Muscle of leg (tissue), 11 donors: ENCODE measurements around the gene PSMB8. TPM values are rescaled to one million over a fixed set of nuclear protein-coding genes. Genes with fewer than 3 reads are reported as not detected.
"Not testable (repeated sequence)": the region's sequence is repeated elsewhere in the genome, so short reads cannot be mapped to it uniquely, and the experiment has no call there.

ENCODE experiments used
- DNase-seq: peaks from one replicate; pipeline ENCODE4 v3.0.0; 2013
- H3K27ac ChIP-seq: one replicate; pipeline ENCODE4 v1.5.1; 2013; ENCODE audit warnings: mild to moderate bottlenecking, low read length, control low read depth
- H3K27me3 ChIP-seq: one replicate; pipeline ENCODE4 v1.6.1; 2013; ENCODE audit warnings: low read length; ENCODE audit not compliant: control insufficient read depth, insufficient read depth
- H3K36me3 ChIP-seq: one replicate; pipeline ENCODE4 v1.6.1; 2013; ENCODE audit warnings: low read length; ENCODE audit not compliant: control insufficient read depth, insufficient read depth
- H3K4me1 ChIP-seq: one replicate; pipeline ENCODE4 v1.6.1; 2013; ENCODE audit warnings: low read length; ENCODE audit not compliant: control insufficient read depth, insufficient read depth
- H3K4me3 ChIP-seq: one replicate; pipeline ENCODE4 v1.5.1; 2013; ENCODE audit warnings: low read length, control low read depth
- H3K9me3 ChIP-seq: replicated peaks from 2 replicates; pipeline ENCODE4 v1.6.1; 2013; ENCODE audit warnings: low read depth, low read length; ENCODE audit not compliant: control insufficient read depth
- WGBS: methylation state at CpG from one replicate; pipeline ENCODE4 v1.1.5; 2013; ENCODE audit warnings: missing lambda C conversion rate; ENCODE audit not compliant: insufficient coverage; 5-methylcytosine and 5-hydroxymethylcytosine counted together
- polyA plus RNA-seq, 8 donors: library from polyadenylated mRNA; unstranded; fragments of 120-200 nt; gene quantifications; one replicate each; pipeline versions ENCODE4 v1.2.1 to v1.2.3, GENCODE V29; 2013; ENCODE audit warnings: inconsistent platforms in 1 of 8, low replicate concordance in 1 of 8; ENCODE audit not compliant: insufficient read length in 8 of 8, insufficient read depth in 1 of 8
- total RNA-seq: library from RNA; stranded (reverse); fragments of 120-200 nt; gene quantifications from one replicate; pipeline ENCODE4 v1.2.4, GENCODE V29; 2013

PSMB8 gene
- total and polyA plus RNA-seq, 9 donors: 10.9 to 18.1 (median 16.4) TPM

- Histone ChIP-seq H3K36me3 (peaks cover 31% of the 10 kb centered on the region), H3K4me1 (no peaks in the 10 kb centered on the region), H3K27ac (no peak overlapping the region), H3K9me3 (no peaks in the 10 kb centered on the region), H3K4me3 (no peak overlapping the region), H3K27me3 (peaks cover 2% of the 10 kb centered on the region)
- no peak for DNase-seq
- 100% methylated on average over 1 of the region's 3 CpGs for WGBS
These were observed 16.8 kb downstream of the PSMB8 start for GRCh38 chr6:32827025-32827424.

- H3K9me3 ChIP-seq: no peaks in the 10 kb centered on the region
- H3K27ac ChIP-seq: no peak overlapping the region
- H3K27me3 ChIP-seq: peaks cover 2% of the 10 kb centered on the region
- no peaks in the 10 kb centered on the region for H3K4me1 ChIP-seq
- peaks cover 24% of the 10 kb centered on the region for H3K36me3 ChIP-seq
- no peak overlapping the region for H3K4me3 ChIP-seq
- no CpG with 5 or more reads among the region's 2 CpGs for WGBS
- peak; percentile 38 for DNase-seq
These were observed 17.9 kb downstream of the PSMB8 start for GRCh38 chr6:32825966-32826365.

- Histone ChIP-seq H3K27ac (no peak overlapping the region), H3K9me3 (no peaks in the 10 kb centered on the region), H3K27me3 (peaks cover 4% of the 10 kb centered on the region), H3K4me1 (no peaks in the 10 kb centered on the region), H3K4me3 (no peak overlapping the region), H3K36me3 (no peaks in the 10 kb centered on the region)
- WGBS: 48% methylated on average over 3 of the region's 3 CpGs
- DNase-seq: no peak
These were observed 24.1 kb downstream of the PSMB8 start for GRCh38 chr6:32819729-32820128.

GRCh38 chr6:32818867-32819266 is 25.0 kb downstream of the PSMB8 start:
- no peak for DNase-seq
- no CpG with 5 or more reads among the region's 2 CpGs for WGBS
- Histone ChIP-seq H3K4me1 (no peaks in the 10 kb centered on the region), H3K27me3 (peaks cover 6% of the 10 kb centered on the region), H3K9me3 (no peaks in the 10 kb centered on the region), H3K27ac (no peak overlapping the region), H3K36me3 (no peaks in the 10 kb centered on the region), H3K4me3 (no peak overlapping the region)

- Histone ChIP-seq H3K4me3 (no peak within 1 kb of the TSS), H3K27ac (no peak within 1 kb of the TSS), H3K36me3 (no peaks in the 10 kb centered on the region), H3K27me3 (peaks cover 4% of the 10 kb centered on the region), H3K4me1 (no peaks in the 10 kb centered on the region), H3K9me3 (no peaks in the 10 kb centered on the region)
- WGBS: no CpG with 5 or more reads among the region's 3 CpGs
- no peak for DNase-seq
These were observed 27.1 kb downstream of the PSMB8 start, which contains the start of gene HLA-DOB for GRCh38 chr6:32816746-32817204. Gene HLA-DOB (minus strand): TSS chr6:32817002. CDS start chr6:32816951, 51 bp downstream.

GRCh38 chr6:32815996-32816395 is 27.9 kb downstream of the PSMB8 start:
- Histone ChIP-seq H3K27me3 (peaks cover 4% of the 10 kb centered on the region), H3K9me3 (no peaks in the 10 kb centered on the region), H3K36me3 (no peaks in the 10 kb centered on the region), H3K27ac (no peak overlapping the region), H3K4me3 (no peak overlapping the region), H3K4me1 (no peaks in the 10 kb centered on the region)
- WGBS: no CpG with 5 or more reads among the region's 2 CpGs
- DNase-seq: no peak

GRCh38 chr6:32815115-32815514 is 28.7 kb downstream of the PSMB8 start:
- DNase-seq: no peak
- no peaks in the 10 kb centered on the region for H3K36me3 ChIP-seq
- no peak overlapping the region for H3K27ac ChIP-seq
- H3K4me1 ChIP-seq: no peaks in the 10 kb centered on the region
- no peak overlapping the region for H3K4me3 ChIP-seq
- peaks cover 4% of the 10 kb centered on the region for H3K27me3 ChIP-seq
- H3K9me3 ChIP-seq: no peaks in the 10 kb centered on the region
- 64% methylated on average over 4 of the region's 5 CpGs for WGBS

- no peaks in the 10 kb centered on the region for H3K9me3 ChIP-seq
- DNase-seq: no peak
- H3K27me3 ChIP-seq: peaks cover 4% of the 10 kb centered on the region
- WGBS: 86% methylated on average over 1 of the region's 2 CpGs
- H3K4me3 ChIP-seq: no peak overlapping the region
- no peaks in the 10 kb centered on the region for H3K36me3 ChIP-seq
- H3K4me1 ChIP-seq: no peaks in the 10 kb centered on the region
- no peak overlapping the region for H3K27ac ChIP-seq
These were observed 29.7 kb downstream of the PSMB8 start for GRCh38 chr6:32814145-32814544.

GRCh38 chr6:32809171-32809570 is 34.7 kb downstream of the PSMB8 start:
- Histone ChIP-seq H3K27me3 (no peaks in the 10 kb centered on the region), H3K27ac (no peak overlapping the region), H3K4me3 (no peak overlapping the region), H3K4me1 (no peaks in the 10 kb centered on the region), H3K9me3 (no peaks in the 10 kb centered on the region), H3K36me3 (no peaks in the 10 kb centered on the region)
- no CpG with 5 or more reads among the region's 1 CpG for WGBS
- peak; percentile 41 for DNase-seq

GRCh38 chr6:32807020-32807580 is 36.7 kb downstream of the PSMB8 start:
- Histone ChIP-seq H3K27me3 (no peaks in the 10 kb centered on the region), H3K9me3 (no peaks in the 10 kb centered on the region), H3K27ac (no peak overlapping the region), H3K36me3 (no peaks in the 10 kb centered on the region), H3K4me3 (no peak overlapping the region), H3K4me1 (no peaks in the 10 kb centered on the region)
- 69% methylated on average over 4 of the region's 5 CpGs for WGBS
- DNase-seq: no peak

- H3K27me3 ChIP-seq, H3K4me3 ChIP-seq, H3K9me3 ChIP-seq, H3K4me1 ChIP-seq, DNase-seq, H3K27ac ChIP-seq, H3K36me3 ChIP-seq: not testable (repeated sequence)
These were observed 38.4 kb downstream of the PSMB8 start for GRCh38 chr6:32805404-32805803.
